GM12878 (cell line): Measurements from ENCODE around the gene BCL2. TPM values are rescaled to one million over a fixed set of nuclear protein-coding genes. Genes with fewer than 3 reads are reported as not detected.
A peak's percentile ranks its signal among the peaks of the same experiment; 100 is the strongest.

Source experiments
- BCL11A ChIP-seq: IDR thresholded peaks from 2 replicates; pipeline ENCODE4 v1.6.1; 2011; ENCODE audit warnings: low read depth, low read length
- BCL3 ChIP-seq: IDR thresholded peaks from 2 replicates; pipeline ENCODE4 v1.6.1; 2011; ENCODE audit warnings: borderline replicate concordance, low read depth, mild to moderate bottlenecking, moderate library complexity, low read length; ENCODE audit not compliant: insufficient read depth, poor library complexity, severe bottlenecking
- BHLHE40 ChIP-seq, 2 experiments: fragments of 450-650 bp in 1 of 2; IDR thresholded peaks; 2 replicates each; pipeline ENCODE4 v1.6.1; 2011 to 2017; ENCODE audit warnings: low read depth in 2 of 2, borderline replicate concordance in 1 of 2, improper control_type of control experiment in 1 of 2, low read length in 1 of 2, mild to moderate bottlenecking in 1 of 2
- CEBPB ChIP-seq, 2 experiments: fragments of 150-350 bp in 1 of 2; IDR thresholded peaks; 2 replicates each; pipeline ENCODE4 v1.6.1; 2012 to 2014; ENCODE audit warnings: low read depth in 2 of 2, low read length in 2 of 2, borderline replicate concordance in 1 of 2, inconsistent platforms in 1 of 2
- ESRRA ChIP-seq: IDR thresholded peaks from 2 replicates; pipeline ENCODE4 v1.6.1; 2012; ENCODE audit warnings: mild to moderate bottlenecking, low read length, improper control_type of control experiment
- ETV6 ChIP-seq, 2 experiments: fragments of 450-650 bp in 1 of 2; IDR thresholded peaks in 1 of 2; conservative IDR thresholded peaks in 1 of 2; 2 replicates each; pipeline ENCODE4 v1.6.1; 2014; ENCODE audit warnings: antibody characterized with exemption in 1 of 2, borderline replicate concordance in 1 of 2, low read depth in 1 of 2, mild to moderate bottlenecking in 1 of 2, moderate library complexity in 1 of 2
- FOXK2 ChIP-seq: fragments of 450-650 bp; IDR thresholded peaks from 2 replicates; pipeline ENCODE4 v1.6.1; 2017; ENCODE audit warnings: mild to moderate bottlenecking, moderate library complexity
- IKZF1 ChIP-seq: fragments of 450-650 bp; conservative IDR thresholded peaks from 2 replicates; pipeline ENCODE4 v1.6.1; 2017; ENCODE audit warnings: antibody characterized with exemption, mild to moderate bottlenecking
- IKZF2 ChIP-seq, 2 experiments: fragments of 450-650 bp; IDR thresholded peaks; 2 replicates each; pipeline ENCODE4 v1.6.1; 2017; ENCODE audit warnings: mild to moderate bottlenecking in 2 of 2, moderate library complexity in 2 of 2
- KAT2A ChIP-seq: conservative IDR thresholded peaks from 2 replicates; pipeline ENCODE4 v1.6.1; 2011; ENCODE audit warnings: low read depth, low read length; ENCODE audit not compliant: control insufficient read depth
- MEF2B ChIP-seq: fragments of 450-650 bp; IDR thresholded peaks from 2 replicates; pipeline ENCODE4 v1.6.1; 2018; ENCODE audit warnings: mild to moderate bottlenecking, moderate library complexity; ENCODE audit not compliant: partially characterized antibody, poor library complexity, severe bottlenecking
- MXI1 ChIP-seq: fragments of 150-350 bp; IDR thresholded peaks from 2 replicates; pipeline ENCODE4 v1.6.1; 2011; ENCODE audit warnings: low read depth, mild to moderate bottlenecking, inconsistent platforms, low read length, improper control_type of control experiment
- NBN ChIP-seq: fragments of 450-650 bp; IDR thresholded peaks from 2 replicates; pipeline ENCODE4 v1.6.1; 2016
- NFIC ChIP-seq: IDR thresholded peaks from 2 replicates; pipeline ENCODE4 v1.6.1; 2012; ENCODE audit warnings: low read depth, mild to moderate bottlenecking, inconsistent platforms, low read length, moderate library complexity
- POLR2AphosphoS5 ChIP-seq: IDR thresholded peaks from 2 replicates; pipeline ENCODE4 v1.6.1; 2011; ENCODE audit warnings: mild to moderate bottlenecking, low read length, inconsistent platforms
- REST ChIP-seq: IDR thresholded peaks from 2 replicates; pipeline ENCODE4 v1.6.1; 2012; ENCODE audit warnings: mild to moderate bottlenecking, low read depth, low read length
- RUNX3 ChIP-seq: IDR thresholded peaks from 2 replicates; pipeline ENCODE4 v1.6.1; 2012; ENCODE audit warnings: low read length, inconsistent platforms
- STAT1 ChIP-seq: fragments of 450-650 bp; conservative IDR thresholded peaks from 2 replicates; pipeline ENCODE4 v1.6.1; 2014; ENCODE audit warnings: antibody characterized with exemption, mild to moderate bottlenecking
- STAT3 ChIP-seq: IDR thresholded peaks from 2 replicates; pipeline ENCODE4 v1.6.1; 2011; ENCODE audit warnings: low read depth, low read length, improper control_type of control experiment
- ZBTB40 ChIP-seq: fragments of 450-650 bp; IDR thresholded peaks from 2 replicates; pipeline ENCODE4 v1.6.1; 2016; ENCODE audit warnings: mild to moderate bottlenecking, moderate library complexity, borderline replicate concordance
- ZNF207 ChIP-seq: fragments of 450-650 bp; IDR thresholded peaks from 2 replicates; pipeline ENCODE4 v1.6.1; 2014; ENCODE audit warnings: antibody characterized with exemption, mild to moderate bottlenecking, borderline replicate concordance
- polyA plus RNA-seq, 11 experiments: library from polyadenylated mRNA; depleted of rRNA in 4 of 11; unstranded in 6 of 11; stranded (reverse) in 5 of 11; fragments of >200 nt; fragmentation: Nextera tagmentation in 4 of 11; fragmentation: Illumina TruSeq in 1 of 11; extraction: Ambion mirVana in 4 of 11; extraction: Trizol in 1 of 11; gene quantifications; 1 replicate in 1 of 11; 2 replicates in 10 of 11; pipeline versions ENCODE4 v1.2.1 to v1.2.3, GENCODE V29; 2011 to 2016; ENCODE audit warnings: inconsistent platforms in 2 of 11, missing spikeins in 2 of 11, low read depth in 1 of 11
- total RNA-seq, 4 experiments: library from RNA; depleted of rRNA in 3 of 4; stranded (reverse); fragments of >200 nt in 3 of 4; fragmentation: Illumina TruSeq in 1 of 4; extraction: Trizol in 1 of 4; gene quantifications; 2 replicates each; pipeline versions ENCODE4 v1.2.1 to v1.2.3, GENCODE V29; 2013 to 2021

BCL2 gene
- total and polyA plus RNA-seq, 10 of the 15 experiments (the other 5 are each of a cell fraction or from before 2014, with no cell fraction given) = 4.1 to 47.8 (median 19.3) TPM

- TF ChIP-seq BCL3 = peak; percentile 39
- TF ChIP-seq NFIC = 0 out of 2 replicates have a peak, but pooled peaks have one; percentile 16
- TF ChIP-seq ZBTB40 = no peak
- TF ChIP-seq RUNX3 = peak; percentile 41
- TF ChIP-seq MXI1 = no peak
- 0 out of 2 replicates have a peak, but pooled peaks have one; percentile 25 for TF ChIP-seq NBN
- TF ChIP-seq BCL11A = 0 out of 2 replicates have a peak, but pooled peaks have one; percentile 32
- TF ChIP-seq BHLHE40 (IDR thresholded peaks at IDR 0.05; ENCODE audit: borderline replicate concordance in 1 of 2, low read depth in 2 of 2, low read length in 1 of 2) = no peak
- TF ChIP-seq ETV6 (conservative IDR thresholded peaks at IDR 0.05 in 1 of 2, IDR thresholded peaks at IDR 0.05 in 1 of 2; ENCODE audit: borderline replicate concordance in 1 of 2, low read depth in 1 of 2) = peak in 1 of 2 experiments; percentile 49; a peak in 1 of 4 replicates
- no peak for TF ChIP-seq ESRRA
- no peak for TF ChIP-seq REST
- TF ChIP-seq IKZF2 (IDR thresholded peaks at IDR 0.05) = peak in 1 of 2 experiments; percentile 27; a peak in 1 of 4 replicates
- TF ChIP-seq FOXK2 = no peak
- no peak for TF ChIP-seq MEF2B
- no peak for TF ChIP-seq CEBPB (IDR thresholded peaks at IDR 0.05; ENCODE audit: borderline replicate concordance in 1 of 2, low read depth in 2 of 2, low read length in 2 of 2)
- peak; percentile 33; the same call in 1 of the 2 replicates for TF ChIP-seq POLR2AphosphoS5
- no peak for TF ChIP-seq KAT2A
- TF ChIP-seq ZNF207 = no peak
- TF ChIP-seq STAT1 = no peak
- TF ChIP-seq IKZF1 = peak; percentile 36; the same call in 1 of the 2 replicates
- no peak for TF ChIP-seq STAT3
Observed at GRCh38 chr18:63105636-63106316, 213.8 kb downstream of the BCL2 start (continued).
